Measurements from ENCODE around the gene MTRR.
A peak's percentile ranks its signal among the peaks of the same experiment; 100 is the strongest.

MTRR gene

DNA sequence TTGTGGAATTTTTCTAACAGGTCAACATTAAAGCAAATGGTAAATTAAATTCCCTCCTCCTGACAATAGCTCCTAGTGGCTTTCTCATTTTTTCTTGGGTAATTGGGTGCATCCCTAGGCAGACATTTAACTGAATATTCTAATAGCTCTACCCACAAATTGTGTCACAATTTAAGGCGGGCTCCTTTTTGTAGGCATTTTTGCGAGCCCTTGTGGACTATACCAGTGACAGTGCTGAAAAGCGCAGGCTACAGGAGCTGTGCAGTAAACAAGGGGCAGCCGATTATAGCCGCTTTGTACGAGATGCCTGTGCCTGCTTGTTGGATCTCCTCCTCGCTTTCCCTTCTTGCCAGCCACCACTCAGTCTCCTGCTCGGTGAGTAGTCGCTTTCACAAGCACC lies 20.0 kb downstream of the MTRR start:
- H3K27ac ChIP-seq = no peak overlapping the region

GRCh38 chr5:7894439-7894838 lies 25.5 kb downstream of the MTRR start:
- no peak for TF ChIP-seq CTCF (IDR thresholded peaks at IDR 0.05)
- no peak for TF ChIP-seq ZFX (IDR thresholded peaks at IDR 0.05; ENCODE audit: borderline replicate concordance)

More for the DNA sequence above, 20.0 kb downstream of the MTRR start:
- TF ChIP-seq ZFX (IDR thresholded peaks at IDR 0.05; ENCODE audit: borderline replicate concordance) (no peak), CTCF (IDR thresholded peaks at IDR 0.05) (no peak)

DNA sequence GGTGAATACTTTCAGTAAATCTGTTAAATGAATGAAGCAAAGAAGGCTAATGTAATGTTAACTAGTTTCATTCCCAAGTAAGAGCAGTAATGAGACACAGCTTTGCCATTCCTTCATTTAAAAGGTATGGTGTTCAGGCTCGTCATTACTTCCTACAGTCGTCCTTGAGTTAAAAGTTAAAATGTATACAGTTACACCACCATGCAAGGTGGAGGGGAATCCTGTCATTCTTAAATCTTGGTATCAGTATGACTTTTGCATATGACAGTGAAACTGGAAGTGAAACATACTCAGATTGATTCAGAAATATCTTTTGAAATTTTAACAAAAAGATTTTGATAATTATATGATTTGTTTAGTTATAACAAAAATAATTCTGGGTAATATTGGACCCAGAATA lies 25.9 kb downstream of the MTRR start:
- H3K27ac ChIP-seq = no peak overlapping the region
- TF ChIP-seq CTCF (IDR thresholded peaks at IDR 0.05) = no peak
- no peak for TF ChIP-seq ZFX (IDR thresholded peaks at IDR 0.05; ENCODE audit: borderline replicate concordance)

More at GRCh38 chr5:7894439-7894838, 25.5 kb downstream of the MTRR start:
- H3K27ac ChIP-seq = no peak overlapping the region

DNA sequence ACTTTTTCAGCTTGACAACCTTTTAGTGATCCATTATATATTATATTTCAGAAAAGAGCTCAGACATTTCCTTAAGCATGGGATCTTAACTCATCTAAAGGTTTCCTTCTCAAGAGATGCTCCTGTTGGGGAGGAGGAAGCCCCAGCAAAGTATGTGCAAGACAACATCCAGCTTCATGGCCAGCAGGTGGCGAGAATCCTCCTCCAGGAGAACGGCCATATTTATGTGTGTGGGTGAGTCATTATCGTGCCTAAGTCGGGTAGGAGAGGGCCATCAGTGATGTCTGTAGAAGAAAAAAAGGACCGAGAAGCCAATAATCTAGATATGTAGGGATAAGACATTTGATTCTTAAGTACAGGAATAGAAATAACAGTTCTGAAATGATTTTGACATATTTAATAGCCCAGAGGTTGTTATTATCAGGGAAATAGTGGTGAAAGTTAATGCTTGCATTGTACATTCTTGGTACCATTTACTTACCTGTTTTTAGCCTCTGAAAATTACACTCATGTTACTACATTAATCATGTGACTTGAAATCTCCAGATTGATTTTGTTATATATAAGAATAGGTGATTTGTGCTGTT lies 28.2 kb downstream of the MTRR start:
- H3K27ac ChIP-seq = no peak overlapping the region
- TF ChIP-seq CTCF (IDR thresholded peaks at IDR 0.05) (peak; percentile 79), ZFX (IDR thresholded peaks at IDR 0.05; ENCODE audit: borderline replicate concordance) (no peak)

DNA sequence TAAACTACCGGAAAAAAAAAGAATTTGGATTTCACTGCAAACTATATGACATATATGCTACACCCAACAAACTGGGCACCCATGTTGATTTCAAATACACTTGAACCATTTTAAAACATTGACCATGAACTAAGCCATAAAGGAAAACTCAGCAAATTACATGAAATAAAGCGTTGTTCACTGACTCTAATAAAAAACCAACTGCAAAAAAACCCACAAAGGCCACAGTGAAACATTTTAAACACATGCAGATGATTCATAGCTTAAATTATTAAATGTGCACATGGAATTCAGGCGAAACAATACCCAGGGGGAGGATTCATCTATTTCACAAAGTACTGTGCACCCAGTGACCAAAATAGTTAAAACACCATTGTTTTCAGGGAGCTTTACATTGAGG lies 33.3 kb downstream of the MTRR start:
- no peak for TF ChIP-seq ZFX (IDR thresholded peaks at IDR 0.05; ENCODE audit: borderline replicate concordance)
- TF ChIP-seq CTCF (IDR thresholded peaks at IDR 0.05) = no peak
- no peak overlapping the region for H3K27ac ChIP-seq

GRCh38 chr5:7902666-7903625 lies 34.0 kb downstream of the MTRR start:
- TF ChIP-seq CTCF (IDR thresholded peaks at IDR 0.05) (no peak), ZFX (IDR thresholded peaks at IDR 0.05; ENCODE audit: borderline replicate concordance) (no peak)
- H3K27ac ChIP-seq = no peak overlapping the region

DNA sequence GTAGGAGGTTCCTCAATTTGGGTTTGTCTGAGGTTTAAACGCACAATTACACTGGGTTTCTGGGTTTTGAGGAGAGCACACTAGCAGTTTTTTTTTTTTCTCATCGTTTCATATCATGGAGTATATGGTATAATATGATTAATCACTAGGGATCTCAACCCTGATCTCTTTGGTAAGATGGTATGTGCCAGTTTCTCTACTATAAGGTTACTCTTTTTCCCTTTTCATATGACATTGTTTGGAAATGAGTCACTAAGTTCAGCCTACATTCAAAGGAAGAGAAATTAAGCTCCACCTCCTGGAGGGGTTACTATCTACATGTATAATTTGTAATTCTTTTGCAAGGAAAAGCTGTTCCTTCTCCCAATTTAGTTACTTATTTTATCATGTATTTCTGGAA lies 35.2 kb downstream of the MTRR start:
- no peak overlapping the region for H3K27ac ChIP-seq
- TF ChIP-seq CTCF (IDR thresholded peaks at IDR 0.05) (no peak), ZFX (IDR thresholded peaks at IDR 0.05; ENCODE audit: borderline replicate concordance) (no peak)
